ENCODE results near the gene NR6A1.

- TF ChIP-seq CTCF (conservative IDR thresholded peaks at IDR 0.05; ENCODE audit: low read length) = no peak
- TF ChIP-seq EZH2phosphoT487 (IDR thresholded peaks at IDR 0.05; ENCODE audit: borderline replicate concordance) = no peak
Measured at GRCh38 chr9:124507880-124508423, 263.2 kb downstream of the NR6A1 start.

All from Loucy (cell line).